HG03521 (cell line): ENCODE results near the gene TGIF2.
A peak's percentile ranks its signal among the peaks of the same experiment; 100 is the strongest.

Experiments used
- ATAC-seq: cut with Tn5 transposase; IDR thresholded peaks from one replicate; pipeline ENCODE4 v1.9.1; 2021; ENCODE audit warnings: mild to moderate bottlenecking, moderate library complexity; ENCODE audit not compliant: unreplicated experiment

Gene TGIF2

GRCh38 chr20:36573103-36573797 lies at the start of gene TGIF2:
TSS of gene TGIF2 (plus strand) at chr20:36573597. CDS start at chr20:36578775, 5,178 bp downstream.
- ATAC-seq: peak; percentile 78

- no peak for ATAC-seq
Observed at GRCh38 chr20:36525620-36526365, 47.6 kb upstream of the TGIF2 start.

- no peak for ATAC-seq
Observed at GRCh38 chr20:36526521-36527011, 46.8 kb upstream of the TGIF2 start.

GRCh38 chr20:36527331-36528125 lies 45.9 kb upstream of the TGIF2 start:
- no peak for ATAC-seq

GRCh38 chr20:36528176-36528874 lies 45.1 kb upstream of the TGIF2 start:
- ATAC-seq: no peak

GRCh38 chr20:36528875-36529417 lies 44.5 kb upstream of the TGIF2 start:
- no peak for ATAC-seq

- no peak for ATAC-seq
Observed at GRCh38 chr20:36532388-36532787, 41.0 kb upstream of the TGIF2 start.

- no peak for ATAC-seq
Observed at GRCh38 chr20:36532822-36533221, 40.6 kb upstream of the TGIF2 start.

- ATAC-seq: no peak
Observed at GRCh38 chr20:36538026-36538722, 35.2 kb upstream of the TGIF2 start.

GRCh38 chr20:36540551-36541211 lies 32.7 kb upstream of the TGIF2 start:
- ATAC-seq: no peak

- no peak for ATAC-seq
Observed at GRCh38 chr20:36541227-36541767, 32.1 kb upstream of the TGIF2 start, which contains the start of gene MYL9. TSS of gene MYL9 (plus strand) at chr20:36541519. CDS start at chr20:36544885, 3,366 bp downstream.

- no peak for ATAC-seq
Observed at GRCh38 chr20:36541768-36542488, 31.5 kb upstream of the TGIF2 start.

GRCh38 chr20:36542516-36543183 lies 30.7 kb upstream of the TGIF2 start:
- no peak for ATAC-seq

GRCh38 chr20:36543184-36544133 lies 29.9 kb upstream of the TGIF2 start:
- ATAC-seq: no peak

GRCh38 chr20:36544134-36545018 lies 29.0 kb upstream of the TGIF2 start:
- no peak for ATAC-seq
